Measurements from ENCODE around the gene PON2.

PON2 gene

GRCh38 chr7:95405800-95406199 lies 29.0 kb downstream of the PON2 start:
- Histone ChIP-seq H3K36me3 (ENCODE audit: control insufficient read depth, insufficient read depth, low read length) (no peaks in the 10 kb centered on the region), H3K4me3 (ENCODE audit: insufficient read depth, low read depth, low read length, poor library complexity, severe bottlenecking) (no peak overlapping the region), H3K27me3 (replicated peaks; ENCODE audit: control insufficient read depth, insufficient read depth, low read length, poor library complexity, severe bottlenecking) (no peaks in the 10 kb centered on the region), H3K4me1 (ENCODE audit: control insufficient read depth, insufficient read depth, low read length, poor library complexity, severe bottlenecking) (no peaks in the 10 kb centered on the region), H3K27ac (ENCODE audit: insufficient read depth, low read length, poor library complexity, severe bottlenecking) (no peak overlapping the region), H3K9me3 (ENCODE audit: control insufficient read depth, low read length) (no peaks in the 10 kb centered on the region)
- DNase-seq: no peak

DNA sequence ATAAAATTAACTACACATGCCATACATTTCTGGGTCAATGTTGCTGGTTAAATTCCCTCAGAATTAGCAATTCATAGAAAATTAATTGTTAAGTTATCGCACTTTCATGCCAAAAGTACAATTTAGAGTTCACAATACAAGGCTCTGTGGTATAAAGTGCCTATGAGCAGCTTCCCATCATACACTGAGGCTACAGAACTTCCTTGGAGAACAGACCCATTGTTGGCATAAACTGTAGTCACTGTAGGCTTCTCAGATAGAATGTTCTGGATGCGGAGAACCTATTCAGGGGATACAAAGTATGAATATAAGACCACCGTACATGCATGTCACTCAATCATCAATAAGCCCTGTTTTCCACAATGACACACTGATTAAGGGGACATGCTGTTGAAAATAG lies 29.6 kb downstream of the PON2 start:
- Histone ChIP-seq H3K4me1 (ENCODE audit: control insufficient read depth, insufficient read depth, low read length, poor library complexity, severe bottlenecking) (no peaks in the 10 kb centered on the region), H3K9me3 (ENCODE audit: control insufficient read depth, low read length) (no peaks in the 10 kb centered on the region), H3K27me3 (replicated peaks; ENCODE audit: control insufficient read depth, insufficient read depth, low read length, poor library complexity, severe bottlenecking) (no peaks in the 10 kb centered on the region), H3K27ac (ENCODE audit: insufficient read depth, low read length, poor library complexity, severe bottlenecking) (no peak overlapping the region), H3K4me3 (ENCODE audit: insufficient read depth, low read depth, low read length, poor library complexity, severe bottlenecking) (no peak overlapping the region), H3K36me3 (ENCODE audit: control insufficient read depth, insufficient read depth, low read length) (no peaks in the 10 kb centered on the region)
- no peak for DNase-seq

DNA sequence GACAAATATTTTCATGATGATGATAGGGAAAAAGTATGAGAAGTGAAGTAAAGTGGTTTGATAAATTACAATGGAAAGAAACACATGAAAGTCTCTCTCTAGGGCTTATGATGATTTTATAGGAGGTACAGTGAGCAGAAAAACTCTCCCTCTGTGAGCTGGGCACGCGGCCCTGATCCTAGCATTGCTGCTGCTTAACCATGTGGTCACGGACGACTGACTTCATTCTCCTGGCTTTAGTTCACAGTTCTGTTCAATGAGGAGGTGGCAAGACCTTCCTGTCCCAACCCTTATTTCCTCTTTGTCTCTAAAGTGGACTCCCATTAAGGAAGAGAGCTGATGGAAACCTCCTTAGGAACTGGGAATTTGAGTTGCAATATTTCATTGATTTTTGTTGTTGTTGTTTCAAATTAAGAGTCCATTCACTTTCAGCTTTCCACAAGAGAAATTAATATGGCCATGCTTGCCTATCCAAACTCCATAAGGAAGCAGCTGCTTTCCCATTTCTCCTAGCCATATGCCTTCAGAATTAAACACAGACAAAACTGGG lies 30.4 kb downstream of the PON2 start:
- H3K4me1 ChIP-seq (ENCODE audit: control insufficient read depth, insufficient read depth, low read length, poor library complexity, severe bottlenecking): no peaks in the 10 kb centered on the region
- no peaks in the 10 kb centered on the region for H3K27me3 ChIP-seq (replicated peaks; ENCODE audit: control insufficient read depth, insufficient read depth, low read length, poor library complexity, severe bottlenecking)
- H3K9me3 ChIP-seq (ENCODE audit: control insufficient read depth, low read length): no peaks in the 10 kb centered on the region
- H3K36me3 ChIP-seq (ENCODE audit: control insufficient read depth, insufficient read depth, low read length): no peaks in the 10 kb centered on the region
- no peak overlapping the region for H3K27ac ChIP-seq (ENCODE audit: insufficient read depth, low read length, poor library complexity, severe bottlenecking)
- DNase-seq: no peak
- no peak overlapping the region for H3K4me3 ChIP-seq (ENCODE audit: insufficient read depth, low read depth, low read length, poor library complexity, severe bottlenecking)

DNA sequence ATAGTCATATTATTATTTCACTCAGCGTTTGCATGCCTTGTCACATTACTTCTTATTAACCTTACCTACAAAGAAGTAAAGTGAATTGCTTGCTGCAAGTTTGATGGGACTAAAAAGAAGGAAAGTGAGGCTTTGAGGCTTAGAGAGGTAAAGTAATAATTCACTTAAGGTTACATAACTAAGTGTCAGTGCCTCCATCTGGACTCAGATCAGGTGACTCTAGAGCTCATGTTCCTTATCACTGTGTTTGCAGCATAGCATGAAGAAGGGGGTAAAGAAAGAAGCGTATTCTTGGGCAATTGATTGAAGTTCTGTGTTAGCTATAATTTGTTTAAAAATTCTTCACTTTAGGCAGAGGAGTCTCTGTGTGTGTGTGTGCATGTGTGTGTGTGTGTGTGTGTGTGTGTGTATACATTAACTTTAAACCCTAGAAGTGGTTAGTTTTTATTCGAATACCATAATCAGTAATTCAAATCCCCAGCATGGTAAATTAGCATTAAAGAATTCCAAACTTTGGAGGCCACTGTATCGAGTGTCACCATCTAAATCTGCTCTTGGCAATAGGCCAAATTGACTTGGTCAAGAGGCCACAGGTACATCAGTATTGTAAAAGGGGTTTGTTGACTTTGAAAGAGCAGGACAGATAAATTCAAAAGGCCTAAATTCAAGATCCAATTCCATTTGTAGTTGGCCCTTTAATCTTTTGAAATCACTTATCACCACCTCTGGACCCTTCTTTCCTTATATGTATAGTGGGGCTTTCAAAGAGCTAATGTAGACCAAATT lies 36.5 kb downstream of the PON2 start:
- Histone ChIP-seq H3K9me3 (ENCODE audit: control insufficient read depth, low read length) (no peaks in the 10 kb centered on the region), H3K27ac (ENCODE audit: insufficient read depth, low read length, poor library complexity, severe bottlenecking) (no peak overlapping the region), H3K36me3 (ENCODE audit: control insufficient read depth, insufficient read depth, low read length) (no peaks in the 10 kb centered on the region), H3K4me1 (ENCODE audit: control insufficient read depth, insufficient read depth, low read length, poor library complexity, severe bottlenecking) (no peaks in the 10 kb centered on the region), H3K4me3 (ENCODE audit: insufficient read depth, low read depth, low read length, poor library complexity, severe bottlenecking) (no peak overlapping the region), H3K27me3 (replicated peaks; ENCODE audit: control insufficient read depth, insufficient read depth, low read length, poor library complexity, severe bottlenecking) (peaks cover 3% of the 10 kb centered on the region)
- no peak for DNase-seq

DNA sequence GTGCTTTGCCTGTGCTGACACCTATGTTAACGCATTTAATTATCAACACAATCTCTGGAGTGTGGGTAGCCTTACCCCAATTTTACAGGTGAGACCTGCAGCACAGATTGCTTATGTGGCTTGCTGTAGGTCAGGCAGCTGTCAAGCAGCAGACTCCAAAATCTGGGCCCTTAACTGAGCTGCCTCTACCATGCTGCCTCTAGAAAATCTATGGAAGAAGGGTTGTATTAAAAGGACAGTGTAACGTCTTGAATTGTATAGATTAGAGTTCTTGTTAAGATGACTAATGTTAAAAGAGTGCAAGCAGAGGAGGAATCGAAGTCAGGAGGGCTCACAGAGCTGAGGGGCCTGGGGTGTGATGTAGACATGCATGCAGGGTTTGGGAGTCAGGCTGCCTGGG lies 37.4 kb downstream of the PON2 start:
- H3K36me3 ChIP-seq (ENCODE audit: control insufficient read depth, insufficient read depth, low read length): no peaks in the 10 kb centered on the region
- DNase-seq: no peak
- no peaks in the 10 kb centered on the region for H3K9me3 ChIP-seq (ENCODE audit: control insufficient read depth, low read length)
- H3K4me3 ChIP-seq (ENCODE audit: insufficient read depth, low read depth, low read length, poor library complexity, severe bottlenecking): no peak overlapping the region
- H3K4me1 ChIP-seq (ENCODE audit: control insufficient read depth, insufficient read depth, low read length, poor library complexity, severe bottlenecking): no peaks in the 10 kb centered on the region
- peaks cover 3% of the 10 kb centered on the region for H3K27me3 ChIP-seq (replicated peaks; ENCODE audit: control insufficient read depth, insufficient read depth, low read length, poor library complexity, severe bottlenecking)
- H3K27ac ChIP-seq (ENCODE audit: insufficient read depth, low read length, poor library complexity, severe bottlenecking): no peak overlapping the region

DNA sequence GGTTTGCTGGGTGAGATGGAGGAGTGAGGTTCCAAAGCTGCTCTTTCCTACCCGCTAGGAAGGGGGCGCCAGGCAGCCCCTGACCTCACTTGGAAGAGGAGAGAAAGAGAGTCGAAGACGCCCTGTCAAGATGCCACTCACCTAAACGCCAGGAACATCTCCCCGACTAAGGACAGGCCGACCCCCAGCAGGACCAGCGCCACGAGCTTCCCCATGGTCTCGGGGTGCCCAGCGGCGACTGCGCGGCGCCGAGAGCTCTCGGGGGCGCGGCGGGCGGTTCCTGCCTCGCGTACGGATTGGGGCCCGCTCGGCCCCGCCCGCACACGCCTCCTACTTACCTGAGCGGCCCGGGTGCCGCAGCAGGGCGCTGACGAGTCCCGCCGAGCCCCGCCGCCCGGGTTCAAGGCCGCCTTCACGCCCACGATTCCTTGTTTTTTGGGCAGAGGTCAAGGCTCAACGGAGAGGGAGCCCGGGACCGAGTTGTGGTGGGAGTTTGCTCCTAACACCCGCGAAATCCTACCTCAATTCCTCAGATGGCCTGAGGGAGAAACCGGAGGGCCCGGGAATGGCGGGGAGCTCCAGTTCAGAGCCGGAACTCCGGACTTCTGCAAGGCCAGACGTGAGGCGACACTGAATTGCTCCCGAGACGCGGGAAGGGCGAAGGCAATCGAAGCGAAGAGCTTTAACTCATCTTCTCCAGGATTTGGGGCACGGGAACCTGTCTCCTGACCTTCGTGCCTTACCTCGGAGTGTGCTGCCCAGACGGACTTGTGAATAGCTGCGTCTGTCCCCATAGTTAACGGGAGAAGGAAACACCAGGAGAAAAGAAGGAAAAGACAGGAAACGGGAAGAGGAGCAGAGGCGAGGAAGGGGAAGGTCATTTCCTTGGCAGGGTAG lies 38.4 kb downstream of the PON2 start, which contains the start of gene PON3:
Gene PON3, minus strand, starts transcription at position 240 of the 897 bp plus-strand sequence. Its CDS starts 25 bp downstream, at position 215.
- DNase-seq: no peak
- Histone ChIP-seq H3K4me1 (ENCODE audit: control insufficient read depth, insufficient read depth, low read length, poor library complexity, severe bottlenecking) (no peaks in the 10 kb centered on the region), H3K27ac (ENCODE audit: insufficient read depth, low read length, poor library complexity, severe bottlenecking) (no peak within 1 kb of the TSS), H3K4me3 (ENCODE audit: insufficient read depth, low read depth, low read length, poor library complexity, severe bottlenecking) (peak within 1 kb of the TSS; percentile 23), H3K27me3 (replicated peaks; ENCODE audit: control insufficient read depth, insufficient read depth, low read length, poor library complexity, severe bottlenecking) (peaks cover 3% of the 10 kb centered on the region), H3K9me3 (ENCODE audit: control insufficient read depth, low read length) (no peaks in the 10 kb centered on the region), H3K36me3 (ENCODE audit: control insufficient read depth, insufficient read depth, low read length) (no peaks in the 10 kb centered on the region)

DNA sequence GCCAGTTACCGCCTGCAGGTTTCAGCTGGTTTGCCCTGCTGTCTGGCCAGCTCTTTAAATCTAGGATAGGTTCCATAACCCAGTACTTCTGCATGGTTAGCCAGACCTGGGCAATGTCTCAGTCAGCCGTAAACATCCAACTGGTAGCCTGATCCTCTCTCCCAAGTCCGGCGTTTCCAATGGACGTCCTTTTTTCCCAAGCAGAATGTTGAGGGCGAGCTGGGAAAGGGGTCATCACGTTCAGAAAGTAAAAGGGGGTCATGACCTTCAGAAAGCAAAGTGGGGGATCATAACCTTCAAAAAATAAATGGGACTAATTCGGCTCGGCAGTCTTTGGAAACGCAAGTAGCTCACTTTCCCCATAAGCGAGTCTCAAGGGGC lies 39.1 kb downstream of the PON2 start:
- Histone ChIP-seq H3K27me3 (replicated peaks; ENCODE audit: control insufficient read depth, insufficient read depth, low read length, poor library complexity, severe bottlenecking) (peaks cover 3% of the 10 kb centered on the region), H3K27ac (ENCODE audit: insufficient read depth, low read length, poor library complexity, severe bottlenecking) (no peak overlapping the region), H3K4me3 (ENCODE audit: insufficient read depth, low read depth, low read length, poor library complexity, severe bottlenecking) (peak overlapping the region; percentile 23), H3K9me3 (ENCODE audit: control insufficient read depth, low read length) (no peaks in the 10 kb centered on the region), H3K36me3 (ENCODE audit: control insufficient read depth, insufficient read depth, low read length) (no peaks in the 10 kb centered on the region), H3K4me1 (ENCODE audit: control insufficient read depth, insufficient read depth, low read length, poor library complexity, severe bottlenecking) (no peaks in the 10 kb centered on the region)
- no peak for DNase-seq

DNA sequence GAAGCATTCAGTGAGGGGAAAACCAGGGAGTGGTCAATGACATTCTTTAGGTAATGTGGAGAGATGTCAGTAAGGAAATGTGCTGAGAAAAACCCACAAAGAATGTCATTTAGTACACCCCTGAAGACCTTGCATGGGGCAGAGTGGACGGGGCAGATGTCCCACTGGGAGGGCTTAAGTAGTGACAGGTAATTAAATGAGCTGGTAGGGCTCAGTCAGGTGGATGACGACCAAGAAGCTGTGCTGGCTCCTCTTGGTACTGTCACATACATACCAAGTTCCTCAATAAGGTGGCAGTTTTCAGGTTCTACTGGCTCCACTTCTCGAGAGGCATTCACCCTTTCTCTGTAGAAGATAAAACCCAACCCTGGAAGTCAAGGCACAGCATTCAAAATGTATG lies 40.5 kb downstream of the PON2 start:
- no peaks in the 10 kb centered on the region for H3K36me3 ChIP-seq (ENCODE audit: control insufficient read depth, insufficient read depth, low read length)
- DNase-seq: no peak
- peaks cover 3% of the 10 kb centered on the region for H3K27me3 ChIP-seq (replicated peaks; ENCODE audit: control insufficient read depth, insufficient read depth, low read length, poor library complexity, severe bottlenecking)
- no peak overlapping the region for H3K27ac ChIP-seq (ENCODE audit: insufficient read depth, low read length, poor library complexity, severe bottlenecking)
- H3K4me3 ChIP-seq (ENCODE audit: insufficient read depth, low read depth, low read length, poor library complexity, severe bottlenecking): no peak overlapping the region
- no peaks in the 10 kb centered on the region for H3K9me3 ChIP-seq (ENCODE audit: control insufficient read depth, low read length)
- H3K4me1 ChIP-seq (ENCODE audit: control insufficient read depth, insufficient read depth, low read length, poor library complexity, severe bottlenecking): no peaks in the 10 kb centered on the region

DNA sequence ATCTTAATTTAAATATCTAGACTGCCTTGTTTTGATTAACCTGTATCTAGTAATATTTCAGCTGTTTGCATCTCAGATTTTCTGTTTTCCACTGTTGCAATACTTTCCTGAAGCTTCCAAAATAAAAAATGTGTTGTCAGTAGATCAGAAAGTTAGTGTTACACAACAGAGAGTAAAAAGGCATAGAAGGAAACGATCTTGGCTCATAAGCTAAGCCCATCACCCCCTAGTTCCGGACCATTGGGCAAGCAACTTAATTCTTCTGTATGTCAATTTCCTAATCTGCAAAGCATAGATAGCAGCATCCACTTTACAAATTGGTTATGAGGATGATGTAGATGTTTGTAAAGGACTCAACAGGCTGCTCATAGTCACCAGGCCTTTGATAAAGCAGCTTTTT lies 43.1 kb downstream of the PON2 start:
- no peak overlapping the region for H3K27ac ChIP-seq (ENCODE audit: insufficient read depth, low read length, poor library complexity, severe bottlenecking)
- H3K4me3 ChIP-seq (ENCODE audit: insufficient read depth, low read depth, low read length, poor library complexity, severe bottlenecking): no peak overlapping the region
- no peaks in the 10 kb centered on the region for H3K4me1 ChIP-seq (ENCODE audit: control insufficient read depth, insufficient read depth, low read length, poor library complexity, severe bottlenecking)
- DNase-seq: no peak
- H3K9me3 ChIP-seq (ENCODE audit: control insufficient read depth, low read length): no peaks in the 10 kb centered on the region
- no peaks in the 10 kb centered on the region for H3K27me3 ChIP-seq (replicated peaks; ENCODE audit: control insufficient read depth, insufficient read depth, low read length, poor library complexity, severe bottlenecking)
- H3K36me3 ChIP-seq (ENCODE audit: control insufficient read depth, insufficient read depth, low read length): no peaks in the 10 kb centered on the region

DNA sequence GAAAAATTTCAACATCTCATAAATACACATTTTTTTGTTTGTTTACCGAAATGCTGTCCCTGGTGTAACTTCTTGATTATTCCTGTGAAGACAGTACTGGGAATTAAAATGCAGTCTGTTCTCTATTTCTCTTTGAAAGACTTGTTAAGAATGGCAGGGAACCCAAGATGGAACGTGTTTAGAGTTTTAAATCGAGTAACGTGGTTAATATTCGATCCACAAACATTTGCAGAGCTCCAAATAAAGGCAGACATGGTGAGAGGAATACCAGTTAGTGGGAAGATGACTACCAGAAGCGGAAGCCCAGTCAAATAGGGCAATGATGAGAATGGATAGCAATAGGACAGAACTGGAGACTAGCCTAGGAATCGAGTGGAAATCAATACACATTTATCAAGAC lies 45.3 kb downstream of the PON2 start:
- Histone ChIP-seq H3K36me3 (ENCODE audit: control insufficient read depth, insufficient read depth, low read length) (no peaks in the 10 kb centered on the region), H3K9me3 (ENCODE audit: control insufficient read depth, low read length) (no peaks in the 10 kb centered on the region), H3K4me3 (ENCODE audit: insufficient read depth, low read depth, low read length, poor library complexity, severe bottlenecking) (no peak overlapping the region), H3K27me3 (replicated peaks; ENCODE audit: control insufficient read depth, insufficient read depth, low read length, poor library complexity, severe bottlenecking) (no peaks in the 10 kb centered on the region), H3K27ac (ENCODE audit: insufficient read depth, low read length, poor library complexity, severe bottlenecking) (no peak overlapping the region), H3K4me1 (ENCODE audit: control insufficient read depth, insufficient read depth, low read length, poor library complexity, severe bottlenecking) (no peaks in the 10 kb centered on the region)
- DNase-seq: no peak
